Measurements from ENCODE around the gene KIF17.
"Not testable (repeated sequence)": the region's sequence is repeated elsewhere in the genome, so short reads cannot be mapped to it uniquely, and the experiment has no call there.

KIF17 gene

DNA sequence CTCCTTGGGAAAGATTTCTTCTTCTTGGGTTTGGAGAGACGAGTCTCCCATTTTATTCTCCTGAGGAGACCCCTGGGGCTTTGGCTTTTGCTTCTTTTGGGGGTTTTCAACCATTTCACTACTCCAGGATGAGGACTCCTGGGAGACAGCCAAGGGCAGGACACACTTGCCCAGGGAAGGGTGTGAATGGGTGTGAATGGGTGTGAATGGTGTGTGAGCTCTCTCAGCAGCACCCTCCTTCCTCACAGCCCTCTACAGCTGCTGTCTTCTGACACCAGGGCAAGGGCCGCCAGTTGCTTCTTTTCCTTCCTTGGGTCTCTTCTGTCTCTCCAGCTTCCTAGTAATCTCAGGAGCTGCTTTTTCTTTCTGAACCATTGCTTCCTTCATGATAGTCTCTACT is 24.2 kb downstream of the KIF17 start:
- H3K4me3 ChIP-seq (ENCODE audit: low read depth, low read length): no peak overlapping the region

DNA sequence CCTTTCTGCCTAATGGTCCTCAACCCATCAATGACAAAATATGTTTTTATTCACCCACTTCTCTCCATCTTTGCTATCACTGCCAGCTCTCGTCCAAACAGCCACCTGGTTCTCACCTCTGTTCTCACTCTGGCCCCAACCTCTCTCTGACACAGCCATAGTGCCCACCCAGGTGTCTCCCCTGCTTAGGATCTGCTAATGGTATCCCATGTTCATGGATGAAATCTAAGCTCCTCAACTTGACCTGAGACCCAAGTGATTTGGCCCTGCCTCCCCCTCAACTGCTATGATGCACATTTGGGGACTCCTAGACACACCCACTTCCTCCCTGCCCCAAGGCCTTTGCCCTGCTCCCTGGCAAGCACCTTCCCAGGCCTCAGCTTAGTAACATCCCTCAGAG is 25.9 kb downstream of the KIF17 start:
- no peak overlapping the region for H3K4me3 ChIP-seq (ENCODE audit: low read depth, low read length)

DNA sequence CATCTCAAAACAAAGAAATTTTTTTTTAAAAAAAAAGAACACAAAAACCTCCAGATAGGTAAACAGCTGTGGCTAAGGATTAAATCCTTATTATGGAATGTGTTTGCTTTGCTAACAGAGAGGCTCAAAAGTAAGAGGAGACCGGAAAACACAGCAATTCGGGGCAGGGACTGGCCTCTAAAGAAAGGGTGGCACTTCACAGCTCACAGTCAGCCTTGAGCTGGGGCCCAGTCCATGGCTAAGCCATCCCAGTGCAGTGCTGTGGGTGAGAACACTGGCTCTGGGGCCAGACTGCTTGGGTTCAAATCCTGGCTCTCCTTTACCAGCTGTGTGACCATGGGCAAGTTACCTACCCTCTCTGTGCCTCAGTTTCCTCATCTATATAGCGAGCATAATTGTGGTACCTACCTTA is 28.2 kb downstream of the KIF17 start:
- no peak overlapping the region for H3K4me3 ChIP-seq (ENCODE audit: low read depth, low read length)

DNA sequence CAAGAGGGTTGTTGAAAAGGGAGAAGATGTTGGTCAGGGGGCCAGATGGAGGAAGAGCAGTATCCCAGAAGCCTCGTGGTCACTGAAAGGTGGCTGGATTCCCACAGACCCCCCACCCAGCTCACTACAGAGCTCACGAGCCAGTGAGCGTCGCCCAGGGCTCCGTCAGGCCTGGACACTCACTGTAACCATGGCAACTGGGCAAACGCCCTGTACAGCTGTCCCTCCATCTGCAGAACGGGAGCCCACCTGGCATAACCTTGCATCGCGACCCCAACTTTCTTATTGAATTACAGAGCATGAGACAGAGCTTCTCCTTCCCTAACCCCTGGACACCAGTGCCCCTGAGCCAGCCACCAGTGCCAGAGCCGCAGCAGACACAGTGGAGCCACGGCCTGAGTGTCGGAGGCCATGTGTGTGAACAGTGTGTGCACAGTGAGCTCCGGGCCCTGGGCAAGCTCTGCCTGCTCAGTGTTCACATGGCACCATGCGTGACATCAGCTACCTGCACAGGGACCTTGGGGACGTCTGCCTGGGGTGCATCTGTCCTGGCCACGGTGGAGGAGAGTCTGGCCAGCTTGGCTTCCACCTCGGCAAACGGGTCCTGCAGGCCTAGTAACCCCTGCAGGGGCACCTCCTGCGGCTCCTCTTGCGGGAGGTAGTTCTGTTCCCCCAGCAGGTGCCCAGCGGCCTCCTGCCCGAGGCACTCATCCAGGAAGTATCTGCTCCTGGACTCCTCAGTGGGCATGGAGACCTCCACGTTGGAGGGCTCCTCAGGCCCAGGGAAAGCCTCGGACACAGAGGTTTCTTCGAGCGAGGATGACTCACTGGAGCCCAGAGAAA is 30.7 kb downstream of the KIF17 start:
- H3K4me3 ChIP-seq (ENCODE audit: low read depth, low read length): no peak overlapping the region

DNA sequence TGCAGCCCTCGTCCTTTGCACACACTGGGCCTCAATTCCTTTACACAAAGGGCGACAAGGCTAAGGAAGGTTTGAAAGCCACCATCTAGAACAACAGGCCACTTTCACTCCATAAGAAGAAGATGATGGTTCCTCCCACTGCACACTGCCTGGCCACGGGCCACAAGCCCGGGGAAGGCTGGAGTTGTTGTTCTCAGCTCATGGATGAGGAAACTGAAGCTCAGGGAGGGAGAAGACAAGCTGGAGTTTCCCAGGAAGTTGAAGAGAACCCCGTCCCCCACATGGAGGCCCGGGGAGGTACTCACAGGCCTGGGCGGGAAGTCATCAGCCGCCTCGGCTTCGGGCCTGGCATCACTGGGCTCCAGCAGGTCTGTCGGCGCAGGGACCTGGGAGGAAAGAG is 32.1 kb downstream of the KIF17 start:
- no peak overlapping the region for H3K4me3 ChIP-seq (ENCODE audit: low read depth, low read length)

DNA sequence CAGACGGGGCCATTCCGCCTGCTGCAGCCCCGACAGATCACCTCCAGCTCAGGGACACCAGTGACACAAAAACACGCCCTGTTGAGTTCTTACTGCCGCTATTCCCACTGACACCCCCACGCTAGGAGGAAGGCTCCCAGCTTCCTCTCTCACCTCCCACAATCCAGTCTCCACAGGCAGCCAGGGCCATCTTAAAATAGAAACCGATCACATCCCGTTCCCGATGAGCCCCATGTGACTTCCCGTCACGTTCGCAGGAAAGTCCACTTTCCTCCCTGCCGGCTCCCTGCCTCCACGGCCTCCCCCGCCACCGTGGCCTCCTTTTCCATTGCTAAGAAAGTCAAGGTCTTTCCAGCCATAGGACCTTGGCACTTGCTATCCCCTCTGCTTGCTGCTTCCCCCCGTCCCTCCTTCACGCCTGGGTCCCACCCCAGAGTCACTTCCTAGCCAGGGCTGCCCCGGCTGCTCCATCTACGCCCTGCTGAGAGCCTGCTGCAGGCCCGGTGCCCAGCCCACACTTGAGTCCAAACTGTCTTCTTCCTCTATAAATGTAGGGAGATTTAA is 32.6 kb downstream of the KIF17 start:
- H3K4me3 ChIP-seq (ENCODE audit: low read depth, low read length): no peak overlapping the region

DNA sequence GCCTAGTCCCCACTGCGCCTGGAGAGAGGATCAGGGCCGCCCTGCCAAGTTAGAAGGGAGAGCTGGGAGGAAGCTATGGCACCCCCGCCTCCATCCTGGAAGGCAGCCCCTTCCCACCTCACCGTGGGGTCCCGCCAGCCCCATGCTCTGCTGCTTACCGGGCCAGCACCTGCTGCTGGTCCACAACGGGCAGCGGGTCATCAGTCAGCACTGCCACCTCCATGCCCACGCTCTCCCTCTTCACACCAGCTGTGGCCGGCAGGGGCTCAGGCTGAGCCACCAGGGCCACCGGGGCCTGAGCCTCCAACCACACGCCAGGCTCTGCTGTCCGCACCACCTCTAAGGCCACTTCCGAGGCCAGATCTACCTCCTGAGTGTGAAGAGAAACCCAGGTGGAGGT is 33.2 kb downstream of the KIF17 start:
- H3K4me3 ChIP-seq (ENCODE audit: low read depth, low read length): no peak overlapping the region

DNA sequence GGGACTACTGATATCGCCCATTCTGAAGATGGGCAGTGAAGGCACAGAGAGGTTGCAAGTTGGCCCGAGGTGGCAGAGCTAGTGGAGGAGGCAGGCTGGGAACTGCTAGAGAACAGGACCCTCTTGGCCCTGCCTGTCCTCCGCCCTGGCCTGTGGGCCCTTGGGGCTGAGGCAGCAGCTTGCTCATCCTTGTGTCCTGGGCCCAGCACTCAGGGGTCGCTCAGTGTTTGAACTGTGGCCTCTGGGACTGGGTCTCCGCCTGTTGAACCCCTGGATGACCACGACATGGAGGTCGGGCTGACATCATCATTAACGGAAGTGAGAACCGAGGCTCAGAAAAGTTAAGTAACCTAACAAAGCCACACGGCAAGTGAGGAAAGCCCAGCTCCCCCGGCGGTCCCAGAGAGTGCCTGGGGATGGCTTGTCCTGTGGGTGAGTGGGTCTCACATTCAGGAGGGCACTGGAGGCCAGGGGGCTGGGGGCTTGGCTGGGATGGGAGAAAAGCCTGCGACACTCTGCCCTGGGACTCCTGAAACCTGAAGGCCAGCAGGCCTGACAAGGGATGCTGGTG is 33.7 kb downstream of the KIF17 start:
- H3K4me3 ChIP-seq (ENCODE audit: low read depth, low read length): no peak overlapping the region

DNA sequence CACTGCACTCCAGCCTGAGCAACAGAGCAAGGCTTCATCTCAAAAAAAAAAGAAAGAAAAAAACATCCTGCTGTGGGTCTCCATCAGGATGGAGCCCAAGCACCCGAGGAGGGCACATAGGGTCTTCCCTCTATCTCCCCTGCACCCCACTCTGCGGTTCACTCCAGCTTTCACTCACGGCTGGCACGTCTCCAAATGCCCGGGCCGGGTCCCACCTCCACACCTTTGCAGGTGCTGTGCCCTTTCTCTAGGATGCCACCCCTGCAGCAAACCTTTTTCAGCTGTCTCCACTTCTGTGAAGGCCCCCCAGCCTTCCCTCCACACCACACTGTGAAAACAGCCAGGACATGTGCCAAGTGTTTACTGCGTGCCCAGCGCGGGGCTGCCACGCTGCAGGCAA is 34.2 kb downstream of the KIF17 start:
- no peak overlapping the region for H3K4me3 ChIP-seq (ENCODE audit: low read depth, low read length)

DNA sequence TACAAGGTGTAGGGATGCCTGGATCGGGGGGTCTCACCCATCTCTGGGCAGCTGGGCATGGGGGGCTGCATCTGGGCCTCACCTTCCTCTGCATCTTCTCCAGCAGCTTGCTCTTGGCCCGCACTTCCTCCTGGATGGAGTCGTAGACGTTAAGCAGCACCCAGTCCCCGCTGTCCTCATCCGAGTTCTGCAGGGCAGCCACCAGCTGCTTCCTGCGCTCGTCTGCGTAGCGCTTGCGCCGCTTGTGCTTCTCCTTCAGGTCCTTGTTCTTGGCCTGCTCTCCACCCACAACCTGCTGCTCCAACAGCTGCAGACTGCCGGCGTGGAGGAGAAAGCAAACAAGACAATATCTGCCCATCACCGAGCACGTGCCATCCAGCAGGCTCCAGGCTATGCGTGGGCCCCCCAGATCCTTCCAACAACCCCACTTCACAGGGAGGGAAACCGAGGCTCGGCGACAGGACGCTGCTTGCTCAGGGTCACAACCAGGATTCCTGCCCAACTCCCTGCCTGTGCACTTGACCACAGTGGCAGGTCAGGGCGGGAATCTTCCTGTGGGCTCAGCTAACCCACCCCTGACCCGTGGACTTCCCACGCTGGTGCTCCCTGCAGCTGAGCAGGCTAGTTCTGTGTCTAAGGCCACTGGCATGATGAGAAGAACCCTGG is 35.1 kb downstream of the KIF17 start:
- no peak overlapping the region for H3K4me3 ChIP-seq (ENCODE audit: low read depth, low read length)

DNA sequence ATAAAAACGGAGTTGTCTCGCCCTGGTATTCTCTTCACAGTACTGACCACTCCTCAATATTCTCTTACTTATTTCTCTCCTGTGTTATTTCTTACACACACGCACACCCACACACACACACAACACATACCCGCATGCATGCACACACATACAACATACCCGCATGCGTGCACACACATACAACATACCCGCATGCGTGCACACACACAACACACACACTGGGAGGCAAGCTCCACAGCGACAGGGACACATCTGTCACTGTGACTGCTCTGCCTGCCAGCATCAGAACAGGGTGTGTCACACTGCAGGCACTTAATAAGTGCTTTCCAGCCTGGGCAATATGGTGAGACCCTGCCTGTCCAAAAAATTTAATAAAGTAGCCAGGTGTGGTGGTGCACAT is 35.8 kb downstream of the KIF17 start:
- no peak overlapping the region for H3K4me3 ChIP-seq (ENCODE audit: low read depth, low read length)

DNA sequence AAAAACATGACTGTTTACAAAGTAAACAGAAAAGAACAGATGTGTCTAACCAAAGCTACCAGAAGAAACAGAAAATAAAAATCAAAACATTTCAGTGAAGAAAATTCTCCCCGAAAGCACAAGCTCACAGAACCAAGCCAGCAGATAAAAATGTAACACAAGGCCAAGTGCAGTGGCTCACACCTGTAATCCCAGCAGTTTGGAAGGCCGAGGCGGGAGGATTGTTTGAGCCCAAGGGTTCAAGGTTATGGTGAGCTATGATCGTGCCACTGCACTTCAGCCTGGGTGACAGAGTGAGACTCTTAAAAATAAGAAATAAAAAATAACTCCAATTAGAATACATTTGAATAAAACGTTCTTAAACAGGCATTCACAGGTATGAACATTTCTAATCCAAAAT is 37.5 kb downstream of the KIF17 start:
- H3K4me3 ChIP-seq (ENCODE audit: low read depth, low read length): no peak overlapping the region

DNA sequence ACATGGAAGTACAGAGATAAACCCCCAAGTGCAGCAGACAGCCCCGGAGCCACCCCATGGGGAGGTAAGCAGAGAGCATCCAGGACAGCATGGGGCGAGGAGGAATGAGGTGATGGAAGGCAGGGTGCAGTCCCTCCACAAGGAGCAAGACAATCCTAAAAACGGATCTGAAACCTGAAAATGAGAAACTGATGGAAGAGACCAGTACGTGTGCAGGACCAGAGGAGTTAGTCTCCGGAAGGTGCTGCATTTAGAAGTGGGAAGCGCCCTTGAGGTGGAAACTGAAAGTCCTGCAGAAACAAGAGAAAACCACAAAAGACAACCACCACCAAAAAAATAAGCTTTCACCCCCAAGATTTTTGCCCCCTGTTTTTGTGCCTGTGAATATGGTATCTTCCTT is 39.2 kb downstream of the KIF17 start:
- no peak overlapping the region for H3K4me3 ChIP-seq (ENCODE audit: low read depth, low read length)

DNA sequence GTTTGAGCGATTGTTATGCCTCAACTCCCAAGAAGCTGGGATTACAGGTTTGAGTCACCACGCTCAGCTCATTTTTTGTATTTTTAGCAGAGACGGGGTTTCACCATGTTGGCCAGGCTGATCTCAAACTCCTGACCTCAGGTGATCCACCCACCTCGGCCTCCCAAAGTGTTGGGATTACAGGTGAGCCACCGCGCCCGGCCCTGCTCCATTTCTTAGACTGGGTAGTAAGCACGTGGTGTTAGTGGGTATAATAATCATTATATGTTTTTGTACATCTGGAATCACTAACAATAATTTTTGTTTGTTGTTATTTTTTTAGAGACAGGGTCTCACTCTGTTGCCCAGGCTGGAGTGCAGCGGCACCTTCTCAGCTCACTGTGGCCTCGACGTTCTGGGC is 44.2 kb downstream of the KIF17 start:
- not testable (repeated sequence) for H3K4me3 ChIP-seq (ENCODE audit: low read depth, low read length)

DNA sequence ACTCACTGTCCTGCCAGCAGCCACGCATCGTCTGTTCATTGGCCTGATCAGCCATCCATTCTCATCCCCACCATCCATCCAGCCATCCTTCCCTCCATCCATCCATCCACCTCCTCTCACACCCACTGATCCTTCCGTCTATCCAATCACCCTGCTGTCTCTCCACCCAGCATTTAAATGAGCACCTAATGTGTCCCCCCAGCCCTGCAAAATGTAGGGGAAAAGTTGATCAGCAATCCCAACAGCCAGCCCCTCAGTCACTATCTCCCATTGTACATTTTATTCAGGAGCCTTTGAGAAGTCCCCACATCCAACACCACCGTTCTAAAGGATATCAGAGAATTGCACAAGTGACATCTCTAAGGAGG is 45.6 kb downstream of the KIF17 start:
- no peak overlapping the region for H3K4me3 ChIP-seq (ENCODE audit: low read depth, low read length)

DNA sequence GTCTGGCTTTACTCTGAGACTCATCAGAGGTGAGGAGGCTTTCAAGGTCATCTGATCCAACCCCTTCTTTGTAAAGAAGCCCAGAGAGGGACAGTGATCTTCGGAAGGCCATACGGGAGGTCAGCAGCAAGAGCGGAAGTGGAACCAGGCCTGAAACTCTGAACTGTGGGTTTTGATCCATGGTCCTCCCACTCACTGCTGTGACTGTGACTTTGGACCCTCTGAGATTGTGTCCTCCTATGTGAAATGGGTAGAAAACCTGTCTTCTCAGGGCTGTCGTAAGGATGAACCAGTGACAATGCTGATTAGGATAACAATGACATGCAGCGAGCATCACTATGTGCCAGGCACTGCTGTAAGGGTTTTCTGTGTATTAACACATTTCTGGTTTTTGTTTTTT is 46.9 kb downstream of the KIF17 start:
- no peak overlapping the region for H3K4me3 ChIP-seq (ENCODE audit: low read depth, low read length)

DNA sequence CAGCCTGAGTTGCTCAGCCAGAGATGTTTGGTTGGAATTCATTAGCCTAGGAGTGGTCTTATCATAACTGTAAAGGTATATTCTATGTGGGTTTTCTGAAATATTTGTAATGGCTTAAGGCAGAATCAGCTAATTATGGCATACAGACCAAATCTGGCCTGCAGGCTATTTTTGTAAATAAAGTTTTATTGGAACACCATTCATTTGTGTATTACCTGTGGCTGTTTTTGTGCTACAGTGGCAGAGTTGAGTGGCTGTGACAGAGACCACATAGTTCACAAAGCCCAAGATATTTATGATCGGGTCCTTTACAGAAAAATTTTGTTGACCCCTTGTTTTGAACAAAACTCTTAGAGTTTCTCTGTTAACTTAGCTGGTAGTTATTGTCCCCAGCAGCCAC is 49.2 kb downstream of the KIF17 start:
- H3K4me3 ChIP-seq (ENCODE audit: low read depth, low read length): no peak overlapping the region

DNA sequence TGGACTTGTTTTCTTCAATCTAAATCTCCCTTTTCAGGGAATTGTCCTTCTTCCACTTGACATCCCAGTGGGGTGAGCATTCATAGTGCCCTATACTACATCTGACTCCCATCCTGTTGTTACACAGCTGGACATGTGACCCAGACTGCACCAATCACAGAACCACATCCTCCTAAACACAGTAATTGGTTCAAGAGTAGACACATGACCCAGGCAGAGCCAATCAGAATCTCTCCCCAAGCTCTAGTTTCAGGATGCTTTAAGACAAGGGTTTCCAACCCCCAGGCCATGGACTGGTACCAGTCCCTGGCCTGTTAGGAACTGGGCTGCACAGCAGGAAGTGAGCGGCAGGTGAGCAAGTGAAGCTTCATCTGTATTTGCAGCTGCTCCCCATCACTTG is 51.0 kb downstream of the KIF17 start:
- no peak overlapping the region for H3K4me3 ChIP-seq (ENCODE audit: low read depth, low read length)

DNA sequence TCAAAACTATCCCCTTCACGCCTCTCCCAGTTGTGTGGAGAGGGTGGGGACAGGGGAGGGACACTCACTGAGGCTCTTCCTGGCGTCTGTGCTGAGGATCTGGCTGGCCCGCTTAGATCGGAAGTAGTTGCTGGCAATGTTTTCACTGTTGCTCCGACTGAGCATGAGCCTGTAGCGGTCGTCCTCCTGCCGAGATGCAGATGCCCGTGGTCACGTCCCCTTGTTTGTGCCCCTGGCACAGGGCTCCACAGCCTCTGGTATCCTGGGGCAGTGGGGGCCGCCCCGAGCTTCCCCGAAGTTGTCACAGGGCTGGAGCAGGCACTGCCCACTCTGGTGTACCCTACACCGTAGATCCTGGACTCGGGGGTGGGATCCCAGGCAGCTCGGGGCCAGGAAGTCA is 51.7 kb downstream of the KIF17 start:
- no peak overlapping the region for H3K4me3 ChIP-seq (ENCODE audit: low read depth, low read length)

DNA sequence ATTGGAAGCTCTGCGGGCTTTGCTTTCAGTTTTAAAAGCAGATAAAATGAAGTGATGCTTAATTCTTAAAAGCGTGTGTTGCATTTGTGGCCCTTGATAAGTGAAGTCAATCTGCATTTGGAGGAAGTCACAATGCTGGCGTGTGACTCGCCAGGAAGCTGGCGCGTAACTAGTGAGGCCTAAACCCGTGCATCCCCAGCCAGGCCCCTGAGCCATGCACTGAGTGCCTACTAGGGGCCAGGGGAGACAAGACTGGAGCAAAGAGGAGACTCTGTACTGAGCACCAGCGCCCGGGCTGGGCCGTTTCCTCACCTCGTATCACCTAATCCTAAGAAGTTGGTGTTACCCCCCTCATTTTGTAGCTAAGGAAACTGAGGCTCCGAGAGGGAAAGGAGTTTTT is 52.1 kb downstream of the KIF17 start:
- no peak overlapping the region for H3K4me3 ChIP-seq (ENCODE audit: low read depth, low read length)

DNA sequence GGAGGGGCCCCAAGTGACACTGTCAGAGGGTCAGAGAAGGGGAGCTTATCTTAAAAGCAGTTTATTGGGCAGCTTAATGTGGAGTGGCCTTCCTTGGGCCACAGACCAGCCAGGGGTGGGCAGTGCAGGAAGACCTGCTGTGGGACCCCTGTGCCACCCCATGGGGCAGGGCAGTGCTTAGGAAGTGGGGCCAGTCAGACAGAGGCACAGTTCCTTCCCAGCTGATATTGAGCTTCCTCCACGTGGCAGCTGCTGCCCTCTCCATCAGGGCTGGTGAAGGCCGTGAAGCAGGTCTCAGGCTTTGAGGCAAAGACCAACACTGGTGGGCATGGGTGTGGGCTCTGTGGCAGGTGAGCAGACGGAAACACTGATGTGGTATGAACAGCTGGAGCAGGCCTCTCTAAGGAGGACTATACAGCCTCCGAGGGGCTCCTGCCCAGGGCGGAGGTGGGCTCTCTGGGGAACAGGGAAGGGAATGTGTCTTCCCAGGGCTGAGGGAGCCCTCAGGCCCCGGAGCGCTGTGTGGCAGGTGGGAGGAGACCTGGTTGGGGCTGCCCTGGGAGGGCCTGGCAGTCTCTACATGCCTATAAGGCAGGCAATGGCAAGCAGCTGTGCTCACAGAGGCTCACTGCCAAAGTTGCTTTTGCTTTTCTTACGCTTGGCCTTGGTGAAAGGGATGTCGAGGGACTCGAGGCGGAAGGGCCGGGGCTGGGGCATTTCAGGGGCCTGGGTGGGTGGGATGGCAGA is 53.7 kb downstream of the KIF17 start:
- no peak overlapping the region for H3K4me3 ChIP-seq (ENCODE audit: low read depth, low read length)
